Thyroid gland (tissue), 4 donors: ENCODE measurements around the gene C1QB. TPM values are rescaled to one million over a fixed set of nuclear protein-coding genes. Genes with fewer than 3 reads are reported as not detected.
A peak's percentile ranks its signal among the peaks of the same experiment; 100 is the strongest.
"Not testable (repeated sequence)": the region's sequence is repeated elsewhere in the genome, so short reads cannot be mapped to it uniquely, and the experiment has no call there.

Source experiments
- DNase-seq, 2 donors: peaks; one replicate each; pipeline ENCODE4 v3.0.0-alpha.2; 2019
- H3K27ac ChIP-seq, 3 donors: fragments of 200-600 bp; sonication (generic); 1 replicate in 2 of 3; 2 replicates in 1 of 3; pipeline ENCODE4 v1.5.1; 2016 to 2019; ENCODE audit warnings: mild to moderate bottlenecking in 1 of 3, moderate library complexity in 1 of 3
- H3K27me3 ChIP-seq: fragments of 200-600 bp; sonication (generic); one replicate; pipeline ENCODE4 v1.5.1; 2019
- H3K36me3 ChIP-seq, 2 donors: fragments of 200-600 bp; sonication (generic); one replicate each; pipeline ENCODE4 v1.5.1; 2016 to 2019
- H3K4me1 ChIP-seq, 2 donors: fragments of 200-600 bp; sonication (generic); one replicate each; pipeline ENCODE4 v1.5.1; 2017 to 2019
- H3K4me3 ChIP-seq, 3 donors: fragments of 200-600 bp; sonication (generic); replicated peaks in 1 of 3; 1 replicate in 2 of 3; 2 replicates in 1 of 3; pipeline ENCODE4 v1.5.1; 2016; ENCODE audit warnings: mild to moderate bottlenecking in 1 of 3
- H3K9me3 ChIP-seq: fragments of 200-600 bp; sonication (generic); one replicate; pipeline ENCODE4 v1.5.1; 2017
- CTCF ChIP-seq, 6 experiments: fragments of 200-600 bp in 3 of 6; fragments of 450-650 bp in 3 of 6; sonication (generic) in 3 of 6; IDR thresholded peaks; one replicate each; pipeline ENCODE4 v1.5.1; 2016 to 2019; ENCODE audit warnings: antibody characterized with exemption in 6 of 6, mild to moderate bottlenecking in 2 of 6, inconsistent platforms in 1 of 6, moderate library complexity in 1 of 6
- POLR2A ChIP-seq, 2 donors: fragments of 450-650 bp; IDR thresholded peaks; one replicate each; pipeline ENCODE4 v1.6.1; 2017; ENCODE audit warnings: antibody characterized with exemption in 2 of 2, mild to moderate bottlenecking in 2 of 2, moderate library complexity in 1 of 2
- WGBS, 2 donors: methylation state at CpG; one replicate each; pipeline ENCODE4 v1.1.5; 2017; 5-methylcytosine and 5-hydroxymethylcytosine counted together
- intact Hi-C: fragments of 100-400 bp; cut with DNase I; formaldehyde crosslinking; loops from one replicate; pipeline ENCODE4 v1.15.1; 2023
- total RNA-seq, 4 donors: library from RNA; depleted of rRNA; stranded (reverse); fragments of >200 nt; gene quantifications; one replicate each; pipeline ENCODE4 v1.2.3, GENCODE V29; 2016

The C1QB gene
- total RNA-seq, 4 donors from 2014 or later: 83.4 to 258 (median 146) TPM

- 51 to 52% methylated on average over 1 of the region's 1 CpG for WGBS, 2 donors
- no peak overlapping the region for H3K27ac ChIP-seq
- no peaks in the 10 kb centered on the region for H3K27me3 ChIP-seq
- DNase-seq: no peak
- no peak overlapping the region for H3K4me3 ChIP-seq
- no peaks in the 10 kb centered on the region for H3K9me3 ChIP-seq
- intact Hi-C loops: no loop called here
- TF ChIP-seq CTCF (IDR thresholded peaks at IDR 0.05): peak in 1 of 6 experiments; percentile 1
- no peak for TF ChIP-seq POLR2A (IDR thresholded peaks at IDR 0.05)
- H3K36me3 ChIP-seq: no peaks in the 10 kb centered on the region
- no peaks in the 10 kb centered on the region for H3K4me1 ChIP-seq
These were observed 21.3 kb downstream of the C1QB start for GRCh38 chr1:22674410-22674749.

DNA sequence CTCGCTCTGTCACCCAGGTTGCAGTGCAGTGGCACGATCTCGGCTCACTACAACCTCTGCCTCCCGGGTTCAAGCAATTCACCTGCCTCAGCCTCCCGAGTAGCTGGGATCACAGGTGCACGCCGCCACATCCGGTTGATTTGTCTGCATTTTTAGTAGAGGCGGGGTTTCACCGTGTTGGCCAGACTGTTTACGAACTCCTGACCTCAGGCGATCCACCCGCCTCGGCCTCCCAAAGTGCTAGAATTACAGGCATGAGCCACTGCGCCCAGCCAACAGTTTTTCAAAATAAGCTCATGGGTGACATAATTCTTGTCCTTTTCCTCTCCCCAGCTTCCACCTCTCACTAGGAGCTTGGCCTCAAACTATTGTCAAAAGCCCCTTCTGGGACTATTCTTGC lies 23.1 kb downstream of the C1QB start:
- H3K36me3 ChIP-seq, H3K27me3 ChIP-seq, H3K9me3 ChIP-seq, H3K4me1 ChIP-seq, intact Hi-C loops, H3K27ac ChIP-seq, H3K4me3 ChIP-seq, DNase-seq: not testable (repeated sequence)
- 93 to 95% methylated on average over 15 of the region's 15 CpGs for WGBS, 2 donors

- Histone ChIP-seq H3K36me3 (no peaks in the 10 kb centered on the region), H3K4me1 (no peaks in the 10 kb centered on the region), H3K9me3 (no peaks in the 10 kb centered on the region), H3K27me3 (no peaks in the 10 kb centered on the region), H3K4me3 (no peak overlapping the region), H3K27ac (no peak overlapping the region)
- TF ChIP-seq CTCF (IDR thresholded peaks at IDR 0.05) (no peak), POLR2A (IDR thresholded peaks at IDR 0.05) (no peak)
- no peak for DNase-seq
- 59 to 65% methylated on average over 24 to 37 of the region's 37 CpGs for WGBS, 2 donors
- intact Hi-C loops: no loop called here
These were observed 24.0 kb downstream of the C1QB start for GRCh38 chr1:22676916-22677583.

- 73 to 80% methylated on average over 13 of the region's 13 CpGs for WGBS, 2 donors
- H3K27me3 ChIP-seq: no peaks in the 10 kb centered on the region
These were observed 25.2 kb downstream of the C1QB start for GRCh38 chr1:22677931-22678896.

DNA sequence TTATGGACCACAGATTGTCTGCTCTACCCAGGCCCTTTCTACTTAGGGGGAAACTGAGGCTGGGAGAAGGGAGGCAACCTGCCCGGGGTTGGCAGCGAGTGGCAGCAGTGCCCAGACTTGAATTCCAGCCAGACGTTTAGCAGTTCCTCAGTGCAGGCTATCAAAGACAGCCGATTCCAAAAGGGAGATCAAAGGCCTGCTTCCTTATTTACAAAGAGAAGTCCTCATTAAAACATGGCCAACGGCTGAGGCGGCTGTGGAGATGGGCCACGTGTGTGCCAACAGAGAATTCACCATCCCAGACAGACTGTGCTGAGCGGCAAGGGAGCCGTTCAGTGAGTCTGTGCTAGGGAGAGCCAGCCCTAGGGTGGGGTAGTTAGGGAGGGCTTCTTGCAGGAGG lies 27.7 kb downstream of the C1QB start:
- TF ChIP-seq CTCF (IDR thresholded peaks at IDR 0.05) (no peak), POLR2A (IDR thresholded peaks at IDR 0.05) (no peak)
- Histone ChIP-seq H3K4me1 (no peaks in the 10 kb centered on the region), H3K27ac (no peak overlapping the region), H3K4me3 (no peak overlapping the region), H3K36me3 (no peaks in the 10 kb centered on the region), H3K27me3 (no peaks in the 10 kb centered on the region), H3K9me3 (no peaks in the 10 kb centered on the region)
- no peak for DNase-seq
- 73 to 75% methylated on average over 6 to 9 of the region's 9 CpGs for WGBS, 2 donors
- intact Hi-C loops: no loop called here

More at GRCh38 chr1:22677931-22678896, 25.2 kb downstream of the C1QB start:
- Histone ChIP-seq H3K27ac (no peak overlapping the region), H3K36me3 (no peaks in the 10 kb centered on the region), H3K4me1 (no peaks in the 10 kb centered on the region), H3K9me3 (no peaks in the 10 kb centered on the region), H3K4me3 (no peak overlapping the region)
- no peak for TF ChIP-seq POLR2A (IDR thresholded peaks at IDR 0.05)
- no peak for DNase-seq
- intact Hi-C loops: no loop called here
